HEK293T (cell line): ENCODE data around the gene MOGAT1.
"Not testable (repeated sequence)": the region's sequence is repeated elsewhere in the genome, so short reads cannot be mapped to it uniquely, and the experiment has no call there.

Experiments
- FOXM1 ChIP-seq: fragments of 450-650 bp; IDR thresholded peaks from 2 replicates; pipeline ENCODE4 v1.6.1; 2017; ENCODE audit warnings: mild to moderate bottlenecking, borderline replicate concordance
- TARDBP ChIP-seq: fragments of 450-650 bp; IDR thresholded peaks from 2 replicates; pipeline ENCODE4 v1.6.1; 2016

DNA sequence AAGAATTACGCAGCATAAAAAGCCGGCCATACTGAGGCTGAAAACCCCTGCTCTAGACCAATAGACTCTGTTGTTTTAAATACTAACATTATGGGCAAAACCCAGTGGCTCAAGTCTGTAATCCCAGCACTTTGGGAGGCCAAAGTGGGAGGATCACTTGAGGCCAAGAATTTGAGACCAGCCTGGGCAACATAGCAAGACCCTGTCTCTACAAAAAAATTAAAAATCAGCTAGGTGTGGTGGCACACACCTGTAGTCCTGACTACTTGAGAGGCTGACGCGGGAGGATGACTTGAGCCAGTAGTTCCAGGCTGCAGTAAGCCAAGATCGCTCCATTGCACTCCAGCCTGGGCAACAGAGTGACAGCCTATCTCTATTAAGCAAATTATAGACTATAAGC, 84.1 kb downstream of the MOGAT1 start:
- not testable (repeated sequence) for TF ChIP-seq FOXM1, TARDBP
